GM18505 (cell line): ENCODE data around the gene SAXO2.
"Not testable (repeated sequence)": the region's sequence is repeated elsewhere in the genome, so short reads cannot be mapped to it uniquely, and the experiment has no call there.

ENCODE experiments used
- ATAC-seq: cut with Tn5 transposase; IDR thresholded peaks from one replicate; pipeline ENCODE4 v1.9.1; 2021; ENCODE audit not compliant: unreplicated experiment
- POLR2A ChIP-seq: IDR thresholded peaks from 4 replicates; pipeline ENCODE4 v1.6.1; 2011; ENCODE audit warnings: borderline replicate concordance; ENCODE audit not compliant: insufficient read depth, insufficient read length; ENCODE audit errors: extremely low read depth

Gene SAXO2

DNA sequence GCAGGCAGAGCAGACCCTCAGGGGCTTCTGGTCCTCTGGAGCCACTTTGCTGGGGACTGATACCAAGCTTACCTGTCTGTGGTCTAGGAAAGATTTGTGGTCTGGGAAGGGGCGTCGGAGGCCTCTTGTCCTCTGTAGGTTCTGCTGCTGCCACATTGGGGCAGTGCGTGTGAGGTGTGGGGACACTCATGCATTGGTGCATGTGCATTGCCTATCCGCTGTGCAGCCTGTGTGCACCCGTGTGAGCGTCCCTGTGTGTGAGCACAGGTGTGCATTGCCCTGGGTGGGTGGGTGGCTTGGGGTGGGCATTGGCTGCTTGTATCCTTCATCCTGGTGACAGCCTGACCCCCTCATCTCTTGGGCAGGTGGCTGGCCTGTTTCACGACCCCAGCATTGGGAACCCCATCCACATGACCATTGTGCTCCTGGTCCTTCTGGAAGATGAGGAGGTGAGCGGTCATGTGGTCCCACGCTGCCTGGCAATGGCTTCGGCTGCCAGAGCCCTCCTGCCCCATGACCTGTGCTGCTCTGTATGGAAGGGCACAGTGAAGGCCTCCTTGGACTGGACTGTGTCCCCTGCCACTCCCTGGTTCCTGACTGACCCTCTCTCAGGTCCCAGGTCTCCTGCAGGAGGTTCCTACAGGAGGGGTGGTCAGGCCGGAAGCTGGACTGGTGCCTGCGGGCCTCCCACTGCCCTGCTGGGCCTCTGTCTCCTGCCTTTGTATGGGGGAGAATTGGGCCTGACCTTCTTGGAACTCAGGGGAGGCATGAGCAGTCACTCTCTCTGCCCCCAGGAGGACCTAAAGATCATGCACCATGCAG lies 41.5 kb downstream of the SAXO2 start:
- no peak for ATAC-seq

DNA sequence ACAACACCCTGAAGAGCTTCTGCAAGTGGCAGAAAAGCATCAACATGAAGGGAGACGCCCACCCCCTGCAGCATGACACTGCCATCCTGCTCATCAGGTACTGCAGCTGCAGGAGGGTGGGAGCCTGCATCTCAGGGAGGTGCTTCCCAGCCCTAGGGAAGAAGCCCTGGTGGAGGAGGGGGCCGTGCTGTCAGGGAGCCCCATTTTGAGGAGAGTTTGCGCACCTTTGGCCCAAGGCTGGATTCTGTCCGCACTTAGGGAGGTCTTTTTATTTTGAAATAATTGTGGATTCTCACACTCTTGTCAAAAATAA lies 42.1 kb downstream of the SAXO2 start:
- no peak for TF ChIP-seq POLR2A
- no peak for ATAC-seq

More for the DNA sequence above, 41.5 kb downstream of the SAXO2 start:
- TF ChIP-seq POLR2A: no peak

DNA sequence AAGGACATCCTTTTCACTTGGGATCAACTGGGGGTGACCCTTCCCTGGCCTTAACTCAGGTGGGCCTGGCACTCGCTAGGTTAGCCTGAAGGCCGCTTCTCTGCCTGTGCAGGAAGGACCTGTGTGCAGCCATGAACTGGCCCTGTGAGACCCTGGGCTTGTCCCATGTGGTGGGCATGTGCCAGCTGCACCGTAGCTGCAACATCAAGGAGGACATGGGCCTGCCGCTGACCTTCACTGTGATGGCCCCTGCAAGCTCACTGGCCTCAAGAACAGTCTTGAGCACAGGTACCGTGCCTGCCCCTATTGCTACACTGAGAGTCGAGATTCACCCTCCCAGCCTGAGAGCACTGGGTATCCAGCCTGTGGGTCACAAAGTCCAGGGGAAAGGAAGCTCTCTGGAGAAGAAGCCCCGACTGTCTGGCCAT lies 43.0 kb downstream of the SAXO2 start:
- no peak for ATAC-seq
- no peak for TF ChIP-seq POLR2A

DNA sequence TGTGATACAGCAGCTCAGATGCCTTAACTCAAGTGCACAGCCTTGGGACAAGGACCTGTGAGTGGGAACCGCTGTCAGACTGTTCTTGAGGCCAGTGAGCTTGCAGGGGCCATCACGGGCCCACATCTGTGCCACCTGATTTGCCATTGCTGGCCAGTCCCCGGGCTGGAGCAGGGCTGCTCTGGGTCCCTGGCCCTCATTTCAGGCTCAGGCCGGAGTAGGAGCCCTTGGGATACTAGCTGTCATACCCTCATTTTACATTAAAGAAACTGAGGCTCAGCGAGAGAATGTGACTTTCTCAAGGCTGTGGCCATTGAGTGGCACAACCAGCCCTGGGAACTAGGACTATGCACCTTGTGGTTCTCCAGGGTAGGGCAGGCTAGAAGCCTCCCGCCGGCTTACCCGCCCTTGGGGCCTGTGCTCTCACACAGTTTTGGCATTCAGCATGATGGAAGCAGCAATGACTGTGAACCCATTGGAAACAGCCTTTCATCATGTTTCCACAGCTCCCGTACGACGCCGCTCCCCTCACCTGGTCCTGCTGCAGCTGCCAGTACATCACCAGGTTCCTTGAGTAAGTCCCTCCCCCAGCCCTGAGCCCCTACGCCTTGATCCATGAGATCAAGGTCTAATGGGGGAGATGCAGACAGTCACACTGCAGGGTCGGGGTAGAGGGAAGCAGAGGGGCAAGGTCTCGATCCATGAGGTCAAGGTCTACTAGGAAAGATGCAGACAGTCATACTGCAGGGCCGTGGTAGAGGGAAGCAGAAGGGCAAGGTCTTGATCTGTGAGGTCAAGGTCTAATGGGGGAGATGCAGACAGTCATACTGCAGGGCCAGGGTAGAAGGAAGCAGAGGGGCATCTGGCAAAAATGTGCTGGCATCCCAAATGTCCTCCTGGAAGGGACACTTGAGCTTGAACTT lies 44.4 kb downstream of the SAXO2 start:
- no peak for TF ChIP-seq POLR2A
- no peak for ATAC-seq

DNA sequence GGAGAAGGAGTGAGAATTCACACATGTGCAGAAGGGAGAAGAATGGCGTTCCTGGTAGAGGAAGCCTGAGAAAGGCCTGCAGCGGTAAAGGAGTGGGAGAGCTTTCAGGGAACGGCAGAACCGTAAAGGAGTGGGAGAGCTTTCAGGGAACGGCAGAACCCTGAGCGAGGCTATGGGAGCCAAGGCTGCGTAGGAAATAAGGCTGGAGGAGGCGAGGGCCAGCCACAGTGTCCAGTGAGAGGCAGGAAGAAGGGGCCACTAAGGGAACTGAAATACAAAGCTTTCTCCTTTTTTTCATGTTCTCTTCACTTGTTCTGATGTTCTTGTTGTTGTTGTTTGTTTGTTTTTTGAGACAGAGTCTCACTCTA lies 45.1 kb downstream of the SAXO2 start:
- TF ChIP-seq POLR2A: no peak
- no peak for ATAC-seq

DNA sequence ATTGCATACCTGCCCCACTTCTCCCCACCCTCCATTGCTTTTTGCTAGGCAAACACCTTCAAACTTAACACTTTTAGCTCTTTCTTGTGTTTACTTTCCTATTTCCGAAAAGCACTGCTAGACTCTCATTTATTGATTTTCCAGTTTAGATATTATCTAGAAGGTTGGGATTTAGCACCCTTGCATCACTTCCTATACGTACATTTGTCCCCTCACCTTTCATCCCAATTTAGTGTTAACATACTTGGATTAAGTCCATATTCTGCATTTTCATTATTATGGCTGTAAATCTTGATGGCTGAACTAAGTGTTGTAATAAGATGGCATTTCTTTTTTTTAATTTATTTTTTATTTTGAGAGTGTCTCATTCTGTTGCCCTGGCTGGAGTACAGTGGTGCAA lies 47.2 kb downstream of the SAXO2 start:
- no peak for ATAC-seq
- TF ChIP-seq POLR2A: no peak

DNA sequence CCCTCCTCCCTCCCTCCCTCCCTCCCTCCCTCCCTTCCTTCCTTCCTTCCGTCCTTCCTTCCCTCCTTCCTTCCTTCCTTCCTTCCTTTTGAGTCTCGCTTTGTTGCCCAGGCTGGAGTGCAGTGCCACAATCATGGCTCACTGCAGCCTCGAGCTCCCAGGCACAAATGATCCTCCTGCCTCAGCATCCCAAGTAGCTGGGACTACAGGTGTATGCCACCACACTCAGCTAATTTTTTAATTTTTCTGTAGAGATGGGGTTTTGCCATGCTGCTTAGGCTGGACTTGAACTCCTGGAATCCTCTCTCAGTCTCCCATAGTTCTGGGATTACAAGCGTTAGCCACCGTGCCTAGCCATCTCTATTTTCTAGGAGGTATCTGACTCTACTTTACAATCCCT lies 48.7 kb downstream of the SAXO2 start:
- ATAC-seq: not testable (repeated sequence)

DNA sequence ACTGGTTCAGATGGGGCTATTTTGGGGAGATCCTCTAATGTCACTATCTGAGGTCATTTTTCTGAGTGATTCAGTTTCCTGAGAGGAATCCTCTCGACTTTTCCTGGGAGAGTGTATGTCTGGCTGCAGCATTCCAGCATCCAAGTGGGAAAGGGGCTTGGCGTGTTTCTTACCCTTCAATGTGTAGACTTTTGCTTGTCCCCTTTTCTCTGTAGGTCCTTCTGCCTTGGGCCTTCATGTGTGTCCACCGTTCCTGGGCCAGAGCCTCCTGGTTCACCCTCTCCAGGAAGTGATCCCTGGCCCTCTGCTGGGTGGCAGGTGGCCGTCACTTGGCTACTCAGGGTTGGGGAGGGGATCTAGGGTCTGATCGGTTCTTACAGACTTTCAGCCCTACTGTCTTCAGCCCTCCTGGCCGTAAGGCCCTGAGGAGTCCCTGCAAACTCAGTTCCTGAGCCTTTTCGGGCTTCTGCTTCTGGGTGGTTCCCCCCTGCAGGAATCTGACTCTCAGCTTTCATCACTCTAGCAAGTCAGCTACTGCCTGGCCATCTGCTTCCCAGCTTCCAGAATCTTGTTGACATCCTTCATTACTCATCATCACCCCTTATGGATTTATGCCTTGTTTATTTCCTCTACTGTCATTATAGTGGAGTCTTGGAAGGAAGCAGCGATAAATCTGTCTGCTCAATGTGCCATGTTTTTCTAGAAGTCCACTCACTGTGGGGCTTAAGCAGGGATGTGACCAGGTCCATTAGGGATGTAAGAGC lies 50.1 kb downstream of the SAXO2 start:
- no peak for ATAC-seq
- TF ChIP-seq POLR2A: no peak

DNA sequence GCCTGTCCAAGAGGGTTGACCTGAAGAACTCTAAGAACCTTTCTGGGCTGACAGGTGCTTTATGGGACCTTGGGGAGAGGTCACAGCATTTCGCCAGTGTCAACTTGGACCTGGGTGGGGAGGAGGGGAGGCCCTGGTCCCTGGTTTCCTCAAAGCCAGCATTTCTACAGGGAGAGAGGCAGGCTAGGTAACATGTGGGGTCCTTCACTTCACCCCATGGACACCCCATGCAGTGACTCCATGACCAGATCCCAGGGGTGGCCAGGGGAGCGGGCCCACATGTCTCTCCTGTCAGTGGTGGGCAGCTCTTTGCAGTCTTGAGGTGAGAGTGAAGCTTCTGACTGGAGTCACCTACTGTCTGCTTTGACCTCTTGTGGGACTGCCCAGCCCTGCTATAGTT lies 50.8 kb downstream of the SAXO2 start:
- ATAC-seq: no peak

DNA sequence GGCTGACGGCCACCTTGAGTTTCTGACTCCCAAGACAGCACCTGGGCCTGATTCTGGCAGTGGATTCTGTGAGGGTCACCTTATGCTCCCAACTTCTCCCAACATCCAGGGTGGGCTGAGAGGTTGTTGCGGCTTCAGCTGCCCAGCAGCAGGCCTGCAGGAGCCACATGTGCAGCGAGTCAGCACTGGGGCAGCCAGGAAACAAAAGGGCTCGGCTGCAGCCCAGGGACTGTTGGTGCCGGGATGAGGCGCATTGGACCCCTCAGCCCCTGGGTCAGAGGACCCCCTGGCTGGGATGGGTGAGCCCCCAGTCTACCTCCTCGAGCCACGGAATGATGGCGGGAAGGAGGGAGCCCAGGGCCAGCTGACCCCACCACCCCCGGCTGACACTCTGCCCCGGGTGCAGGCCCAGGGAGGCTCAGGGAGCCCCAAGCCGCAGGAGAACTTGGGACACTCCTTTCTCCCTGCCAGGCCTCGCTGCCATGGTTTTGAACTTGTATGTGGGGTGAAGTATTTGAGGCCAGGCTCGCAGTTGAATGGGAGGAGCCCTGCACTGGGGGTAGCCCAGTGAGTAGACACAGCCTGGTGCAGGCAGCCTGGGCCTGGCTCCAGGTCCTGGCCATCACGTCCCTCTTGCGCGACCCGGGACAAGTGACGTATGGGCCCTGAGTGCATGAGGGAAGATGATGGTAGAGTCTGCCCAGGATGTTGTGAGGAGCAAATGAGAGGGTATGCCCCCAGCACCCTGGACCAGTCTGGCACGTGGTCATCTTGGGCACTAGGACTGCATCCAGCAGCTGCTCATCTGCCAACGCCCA lies 51.5 kb downstream of the SAXO2 start:
- ATAC-seq: not testable (repeated sequence)

More for the DNA sequence above, 50.8 kb downstream of the SAXO2 start:
- no peak for TF ChIP-seq POLR2A

DNA sequence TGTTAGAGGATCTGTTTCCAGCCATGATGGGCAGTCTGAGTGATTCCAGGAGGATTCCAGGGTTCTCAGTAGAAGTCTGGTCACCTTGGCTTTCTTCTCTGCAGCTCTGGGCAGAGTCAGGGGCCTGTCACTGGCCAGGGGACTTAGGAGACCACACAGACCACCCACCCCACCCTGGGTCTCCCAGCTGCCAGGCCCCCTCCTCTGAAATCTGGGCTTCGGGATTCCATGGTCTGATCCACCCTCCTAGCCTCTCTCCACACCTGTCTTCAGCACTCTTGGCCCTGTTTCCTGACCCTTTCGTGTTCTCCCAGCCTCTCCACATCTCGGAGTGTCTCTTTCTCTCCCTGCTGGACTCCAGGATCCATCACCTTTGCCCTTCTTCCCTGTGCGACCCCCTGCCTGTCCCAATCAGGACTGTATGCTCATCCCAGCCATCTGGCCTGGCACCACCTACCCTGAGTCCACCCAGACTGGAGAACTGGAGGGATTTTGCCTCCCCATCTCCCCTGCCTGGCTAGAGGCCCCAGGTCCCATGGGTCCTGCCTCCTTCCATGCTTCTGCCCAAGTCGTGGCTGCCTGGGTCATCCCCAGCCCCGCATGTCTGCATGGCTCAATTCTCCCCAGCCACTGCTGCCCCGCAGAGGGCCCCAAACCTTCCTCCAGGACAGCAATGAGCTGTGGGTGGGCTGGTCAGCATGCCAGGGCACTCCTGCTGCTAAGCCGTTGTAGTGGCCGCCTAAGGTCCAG lies 52.3 kb downstream of the SAXO2 start:
- TF ChIP-seq POLR2A: no peak
- no peak for ATAC-seq

DNA sequence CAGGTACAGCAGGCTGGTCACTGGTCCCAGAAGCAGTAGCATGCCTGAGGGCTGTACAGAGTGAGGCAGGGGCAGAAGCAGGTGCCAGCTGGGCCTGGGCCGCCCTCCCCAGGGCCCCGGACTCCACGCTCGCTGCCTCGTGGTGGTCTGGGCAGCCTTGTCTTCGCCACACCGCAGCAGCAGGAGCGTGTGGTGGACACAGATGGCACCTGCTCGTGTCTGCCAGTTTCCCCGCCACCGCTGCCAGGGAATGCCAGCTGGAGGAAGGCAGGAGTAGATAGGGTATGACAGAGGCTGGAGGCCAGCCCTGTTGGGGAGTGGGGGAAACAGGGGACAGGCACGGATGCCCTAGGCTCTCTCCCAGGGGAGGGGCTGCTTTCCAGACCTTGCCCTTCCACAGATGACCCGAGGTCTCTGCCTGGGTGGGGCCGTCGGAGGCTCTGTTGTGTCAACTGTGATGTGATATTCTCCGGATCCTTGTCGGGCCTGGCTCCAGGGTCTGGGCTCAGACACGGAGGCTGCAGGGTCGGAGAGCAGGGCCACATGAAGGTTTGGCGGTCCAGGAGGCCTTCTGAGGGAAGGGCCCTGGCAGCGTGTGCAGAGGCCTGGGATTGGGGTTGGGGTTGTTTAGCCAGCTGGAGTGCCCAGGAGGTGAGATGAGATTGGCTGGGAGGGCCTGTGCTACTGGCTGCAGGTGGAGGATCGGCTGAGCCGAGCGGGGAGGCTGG lies 53.1 kb downstream of the SAXO2 start:
- TF ChIP-seq POLR2A: no peak
- no peak for ATAC-seq

DNA sequence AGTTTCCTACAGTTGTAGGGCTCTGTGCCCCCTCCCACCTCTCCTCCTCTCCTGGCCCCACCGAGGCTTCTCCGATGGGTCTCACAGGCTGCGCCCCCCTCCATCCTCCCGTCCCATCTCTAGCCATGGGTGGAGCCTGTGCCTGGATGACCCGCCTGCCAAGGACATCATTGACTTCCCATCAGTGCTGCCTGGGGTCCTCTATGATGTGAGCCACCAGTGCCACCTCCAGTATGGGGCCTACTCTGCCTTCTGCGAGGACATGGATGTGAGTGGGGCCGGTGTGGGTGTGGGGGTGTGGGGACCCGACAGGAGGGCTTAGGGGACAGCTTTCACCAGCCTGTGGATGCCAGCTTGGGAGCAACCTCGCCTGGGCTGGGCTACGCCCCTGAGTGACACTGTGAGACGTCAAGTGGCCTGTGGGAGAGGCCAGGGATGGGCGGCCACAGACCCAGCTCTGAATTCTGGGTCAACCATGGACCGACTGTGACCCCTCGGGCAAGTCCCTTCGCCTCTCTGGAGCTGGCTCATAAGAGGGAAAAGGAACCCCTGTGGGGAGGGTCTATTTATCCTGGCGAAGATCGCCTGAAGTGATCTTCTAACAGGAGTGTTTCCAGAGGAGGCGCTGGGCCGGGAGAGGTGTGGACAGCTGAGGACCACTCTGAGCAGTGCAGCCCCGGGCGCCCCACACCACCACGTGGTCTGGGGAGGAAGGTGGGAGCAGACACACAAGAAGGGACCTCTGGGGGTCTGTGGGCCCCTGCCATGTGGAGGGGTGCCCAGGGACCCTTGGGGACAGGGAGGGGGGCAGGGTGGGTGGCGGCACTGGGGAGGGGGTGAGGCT lies 53.9 kb downstream of the SAXO2 start:
- ATAC-seq: not testable (repeated sequence)
